ENCODE results near the gene EDA. TPM values are rescaled to one million over a fixed set of nuclear protein-coding genes. Genes with fewer than 3 reads are reported as not detected.

Gene EDA
- total RNA-seq (2014; rRNA removed; shearing (Covaris generic)) = 1.6 and 3.3 TPM in 2 replicates

DNA sequence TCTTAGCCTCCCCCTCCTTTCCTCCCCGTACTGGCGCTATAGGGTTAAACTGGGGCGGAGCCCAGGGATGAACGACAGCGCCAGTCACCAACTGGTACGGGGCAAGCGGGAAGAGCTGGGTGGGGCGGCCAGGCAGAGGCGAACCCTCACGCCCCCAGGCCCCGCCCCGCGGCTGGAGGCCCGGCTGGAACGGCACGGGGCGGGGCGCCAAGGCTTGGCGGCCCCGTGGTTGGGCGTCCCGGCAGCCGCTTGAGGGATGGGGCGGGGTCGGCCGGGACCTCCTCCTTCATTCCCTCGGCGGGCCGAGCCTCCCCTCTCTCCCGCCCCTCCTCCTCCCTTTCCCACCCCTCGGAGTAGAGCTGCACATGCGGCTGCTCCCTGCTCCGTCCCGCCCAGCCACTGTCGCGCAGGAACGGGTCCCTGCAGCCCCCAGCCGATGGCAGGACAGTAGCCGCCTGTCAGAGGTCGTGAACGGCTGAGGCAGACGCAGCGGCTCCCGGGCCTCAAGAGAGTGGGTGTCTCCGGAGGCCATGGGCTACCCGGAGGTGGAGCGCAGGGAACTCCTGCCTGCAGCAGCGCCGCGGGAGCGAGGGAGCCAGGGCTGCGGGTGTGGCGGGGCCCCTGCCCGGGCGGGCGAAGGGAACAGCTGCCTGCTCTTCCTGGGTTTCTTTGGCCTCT, at the start of gene EDA:
Gene EDA, plus strand, starts transcription at position 335 of the 678 bp plus-strand sequence.
- in situ Hi-C loops (cut with HindIII; ENCODE audit: low sequenced_read_pairs) = no loop called here
- peak; percentile 54 for DNase-seq (ENCODE audit: low spot score)

DNA sequence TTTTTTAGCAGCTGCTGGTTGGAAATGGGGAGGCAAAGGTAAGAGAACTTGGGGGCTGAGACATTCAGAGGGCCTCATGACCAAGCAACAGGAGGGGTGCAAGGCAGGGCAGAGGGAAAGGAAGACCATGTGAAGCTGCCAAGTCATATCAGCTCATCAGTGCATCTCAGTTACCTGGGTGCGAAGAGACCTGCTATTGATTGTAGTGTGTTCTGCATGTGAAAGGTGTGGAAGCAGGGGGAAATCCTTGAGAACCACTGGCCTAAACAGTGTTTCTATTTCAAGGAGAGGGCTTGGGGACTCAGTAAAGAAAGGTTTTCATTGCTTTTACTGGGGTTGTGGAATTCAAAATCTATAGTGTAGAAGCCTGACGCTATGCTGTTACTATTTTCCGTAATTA, 47.1 kb upstream of the EDA start:
- no peak for DNase-seq (ENCODE audit: low spot score)
- in situ Hi-C loops (cut with HindIII; ENCODE audit: low sequenced_read_pairs) = no loop called here

DNA sequence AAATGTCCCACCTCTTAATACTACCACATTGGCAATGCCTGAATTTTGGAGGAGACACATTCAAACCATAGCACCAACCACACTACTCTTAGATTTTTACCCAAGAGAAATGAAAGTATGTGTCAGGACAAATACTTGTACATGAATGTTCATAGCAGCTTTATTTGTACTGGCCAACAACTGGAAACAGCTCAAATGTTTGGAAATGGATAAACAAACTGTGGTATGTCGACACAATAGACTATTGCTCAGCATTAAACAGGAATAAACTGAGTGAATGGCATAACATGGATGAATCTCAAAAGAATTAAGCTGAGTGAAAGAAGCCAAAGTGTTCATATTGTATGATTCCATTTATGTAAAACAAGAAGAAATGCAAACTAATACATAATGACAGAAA, 18.5 kb upstream of the EDA start:
- in situ Hi-C loops (cut with HindIII; ENCODE audit: low sequenced_read_pairs) = no loop called here
- DNase-seq (ENCODE audit: low spot score) = no peak

DNA sequence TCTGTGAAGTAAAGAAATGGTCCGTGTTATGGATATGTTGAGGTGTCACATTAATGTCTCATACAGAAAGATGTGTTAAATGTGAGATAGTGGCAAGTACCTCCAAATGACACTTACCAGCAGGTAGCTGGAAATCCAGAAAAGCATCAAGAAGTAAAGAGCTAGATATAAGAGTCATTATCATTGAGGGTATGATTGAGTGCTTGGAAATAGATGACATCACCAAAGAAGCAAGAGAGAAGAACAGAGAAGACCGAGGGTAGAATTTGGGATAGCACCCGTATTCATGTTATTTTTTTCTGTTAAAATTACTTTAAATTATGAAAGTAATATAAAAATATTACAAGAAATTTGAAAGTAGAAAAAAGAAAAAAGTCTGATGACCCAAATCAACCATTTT, 15.7 kb upstream of the EDA start:
- no peak for DNase-seq (ENCODE audit: low spot score)
- in situ Hi-C loops (cut with HindIII; ENCODE audit: low sequenced_read_pairs) = no loop called here

DNA sequence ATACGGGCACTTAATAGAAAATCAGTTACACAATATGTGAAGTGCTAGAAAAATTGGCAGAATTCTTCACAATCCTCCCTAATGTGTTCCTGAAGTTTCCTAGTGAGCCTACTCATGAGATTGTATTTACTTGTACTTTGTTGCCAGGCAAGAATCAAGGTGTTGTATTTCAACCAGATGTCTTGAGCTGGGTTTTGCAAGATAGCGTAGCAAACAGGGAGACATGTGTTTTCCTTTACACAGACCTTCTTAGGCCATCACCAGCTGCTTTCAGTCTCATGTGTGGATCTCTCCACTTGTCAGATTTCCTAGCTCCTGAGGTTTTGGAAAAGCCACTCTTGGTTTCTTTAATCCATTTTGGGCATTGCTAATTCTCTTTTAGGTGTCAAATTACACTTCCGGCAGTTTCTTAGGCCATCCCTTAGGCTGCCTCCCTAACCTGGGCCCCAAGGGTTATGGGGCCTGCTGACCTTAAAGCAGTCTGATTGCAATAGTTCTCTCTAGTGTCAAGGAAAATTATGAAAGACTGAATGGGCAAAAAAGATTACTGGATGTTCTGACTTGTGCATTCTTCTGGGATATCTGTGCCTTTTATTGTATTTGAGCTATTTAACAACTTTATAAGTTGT, 12.2 kb upstream of the EDA start:
- DNase-seq (ENCODE audit: low spot score) = no peak

DNA sequence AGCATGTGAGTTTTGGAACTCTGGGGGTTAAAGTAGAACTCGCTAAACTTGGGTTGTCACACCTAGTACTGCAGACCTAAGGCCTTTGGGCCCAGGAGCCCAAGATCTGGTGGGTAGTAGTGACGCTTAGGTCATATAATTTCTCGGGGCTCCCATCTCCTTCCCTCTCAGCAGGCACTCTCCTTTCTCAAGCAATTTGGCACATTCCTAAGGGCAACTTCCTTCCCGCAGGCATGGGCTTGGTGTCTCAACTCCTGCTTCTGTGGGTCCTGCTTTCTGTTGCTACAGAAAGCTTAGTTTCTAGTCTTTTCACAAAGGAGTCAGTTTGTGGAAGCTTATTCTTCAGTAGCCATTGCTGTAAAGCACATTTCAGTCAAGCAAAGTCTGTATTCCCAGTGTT, 10.4 kb upstream of the EDA start:
- in situ Hi-C loops (cut with HindIII; ENCODE audit: low sequenced_read_pairs) = no loop called here
- no peak for DNase-seq (ENCODE audit: low spot score)

More for the DNA sequence above, 12.2 kb upstream of the EDA start:
- in situ Hi-C loops (cut with HindIII; ENCODE audit: low sequenced_read_pairs) = no loop called here

DNA sequence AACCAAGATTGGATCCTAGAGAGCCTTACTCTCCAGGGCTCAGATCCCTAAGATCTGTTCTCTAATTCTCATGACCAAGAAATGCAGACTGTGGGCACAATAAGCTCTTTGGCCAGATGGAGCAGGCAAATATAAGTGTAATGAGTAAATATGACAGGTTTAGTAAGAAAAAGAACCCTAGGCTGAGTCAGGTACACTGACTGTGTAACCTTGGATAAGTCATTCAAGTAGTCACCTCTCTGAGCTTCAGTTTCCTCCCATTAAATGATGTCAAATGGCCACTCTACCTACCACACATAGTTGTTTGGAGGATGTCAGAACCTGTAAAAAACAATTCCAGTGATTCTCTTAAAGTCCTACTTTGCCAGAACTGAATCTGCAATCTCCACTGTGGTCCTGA, 8.3 kb upstream of the EDA start:
- in situ Hi-C loops (cut with HindIII; ENCODE audit: low sequenced_read_pairs) = no loop called here
- no peak for DNase-seq (ENCODE audit: low spot score)

DNA sequence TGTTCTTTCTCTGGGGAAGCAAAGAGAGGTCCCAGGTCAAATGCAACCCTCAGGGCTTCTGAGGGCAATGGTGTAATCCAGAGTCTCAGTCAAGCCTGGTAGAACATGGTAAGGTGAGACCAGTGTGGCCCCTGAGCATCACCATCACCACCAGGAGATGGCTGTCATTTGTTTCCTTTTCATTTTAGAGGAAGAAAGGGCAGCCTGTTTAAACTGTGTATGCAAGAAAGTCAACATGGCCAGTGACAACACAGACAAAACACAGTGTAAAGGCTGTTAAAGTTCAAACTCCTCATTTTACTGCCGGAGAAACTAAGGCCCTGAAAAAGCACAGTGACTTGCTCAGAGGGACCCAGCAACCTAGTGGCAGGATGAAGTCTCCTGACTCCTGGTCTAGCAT, 2.0 kb upstream of the EDA start:
- no peak for DNase-seq (ENCODE audit: low spot score)
- in situ Hi-C loops (cut with HindIII; ENCODE audit: low sequenced_read_pairs) = no loop called here

DNA sequence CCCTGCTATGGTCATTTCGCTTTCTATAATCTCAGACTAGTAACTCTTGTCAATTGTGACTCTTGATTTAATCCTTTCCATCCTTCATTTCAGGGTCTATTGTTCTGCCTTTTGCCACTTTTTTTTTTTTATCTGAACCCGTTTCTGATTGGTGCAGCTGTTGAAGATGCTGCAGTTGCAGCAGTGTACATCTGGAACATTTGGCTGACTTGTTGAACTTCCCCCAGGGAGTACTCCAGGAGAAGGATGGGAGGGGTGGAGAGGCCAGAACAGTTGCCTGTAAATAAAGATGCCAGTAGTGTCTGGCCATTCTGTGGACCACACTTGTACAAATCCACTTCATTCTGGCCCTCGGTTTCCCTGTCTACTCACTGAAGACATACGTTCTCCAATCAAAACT, 1.0 kb upstream of the EDA start:
- in situ Hi-C loops (cut with HindIII; ENCODE audit: low sequenced_read_pairs) = no loop called here
- DNase-seq (ENCODE audit: low spot score) = no peak

DNA sequence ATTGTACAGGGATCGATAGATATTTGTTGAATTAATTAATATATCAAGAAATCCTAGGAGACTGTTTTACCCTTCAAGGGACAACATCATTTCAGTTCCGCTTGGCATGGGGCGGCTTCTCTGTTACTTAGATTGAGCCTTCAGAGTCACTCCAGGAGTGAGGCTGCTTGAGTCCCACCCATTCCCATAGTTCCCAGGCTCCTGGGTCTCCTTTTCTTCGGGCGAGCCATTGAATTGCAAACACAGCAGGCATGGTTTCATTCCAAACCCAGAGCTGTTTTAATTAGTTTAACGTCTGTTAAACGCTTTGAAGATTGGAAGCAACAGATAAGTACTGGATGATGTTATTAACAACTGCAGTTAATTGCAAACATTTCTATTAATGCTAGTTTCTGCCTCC, 571 bp upstream of the EDA start:
- DNase-seq (ENCODE audit: low spot score) = no peak
- in situ Hi-C loops (cut with HindIII; ENCODE audit: low sequenced_read_pairs) = no loop called here

DNA sequence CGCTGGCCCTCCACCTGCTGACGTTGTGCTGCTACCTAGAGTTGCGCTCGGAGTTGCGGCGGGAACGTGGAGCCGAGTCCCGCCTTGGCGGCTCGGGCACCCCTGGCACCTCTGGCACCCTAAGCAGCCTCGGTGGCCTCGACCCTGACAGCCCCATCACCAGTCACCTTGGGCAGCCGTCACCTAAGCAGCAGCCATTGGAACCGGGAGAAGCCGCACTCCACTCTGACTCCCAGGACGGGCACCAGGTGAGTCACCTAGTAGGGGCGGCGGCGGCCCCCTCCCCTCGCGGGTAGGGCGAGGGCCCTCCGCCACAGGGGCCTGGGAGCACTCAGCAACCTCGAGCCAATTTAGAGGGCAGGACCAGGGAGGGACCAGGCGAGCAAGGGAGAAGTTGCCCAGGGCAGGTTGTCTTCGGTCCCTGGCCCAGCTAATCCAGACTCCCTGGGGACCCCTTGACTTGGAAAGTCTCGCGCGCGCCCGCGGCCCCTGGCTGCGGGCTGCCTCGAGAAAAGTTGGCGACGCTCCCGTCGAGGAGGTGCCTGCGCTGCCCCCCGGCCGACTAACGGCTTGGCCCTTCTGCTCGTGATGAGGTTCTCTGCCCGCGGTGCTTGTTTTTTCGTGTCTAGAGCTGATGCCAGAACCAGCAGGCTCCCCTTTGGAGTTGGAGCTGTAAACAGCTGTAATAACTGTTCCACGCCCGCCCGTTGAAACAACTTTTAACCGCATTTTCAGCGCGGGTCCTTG, 717 bp downstream of the EDA start:
- no peak for DNase-seq (ENCODE audit: low spot score)
- in situ Hi-C loops (cut with HindIII; ENCODE audit: low sequenced_read_pairs) = no loop called here

DNA sequence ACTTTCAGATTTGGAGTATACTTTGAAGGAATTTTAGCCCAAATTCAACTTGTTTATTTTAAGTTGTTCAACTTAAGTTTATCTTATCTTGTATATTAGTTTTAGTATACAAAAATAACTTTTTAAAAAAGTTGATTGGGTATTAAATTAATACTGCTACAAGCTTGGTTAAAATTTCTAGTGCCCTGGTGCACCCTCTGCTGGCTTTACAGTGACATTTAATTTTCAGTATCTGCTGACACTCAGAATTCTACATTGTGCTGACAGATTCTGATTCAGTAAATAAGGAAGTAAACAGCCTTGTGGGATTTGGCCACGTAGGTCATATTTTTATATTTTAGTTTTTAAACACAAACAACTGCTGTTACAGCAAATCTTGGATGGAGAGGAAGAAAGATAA, 2.9 kb downstream of the EDA start:
- in situ Hi-C loops (cut with HindIII; ENCODE audit: low sequenced_read_pairs) = no loop called here
- DNase-seq (ENCODE audit: low spot score) = peak; percentile 41

DNA sequence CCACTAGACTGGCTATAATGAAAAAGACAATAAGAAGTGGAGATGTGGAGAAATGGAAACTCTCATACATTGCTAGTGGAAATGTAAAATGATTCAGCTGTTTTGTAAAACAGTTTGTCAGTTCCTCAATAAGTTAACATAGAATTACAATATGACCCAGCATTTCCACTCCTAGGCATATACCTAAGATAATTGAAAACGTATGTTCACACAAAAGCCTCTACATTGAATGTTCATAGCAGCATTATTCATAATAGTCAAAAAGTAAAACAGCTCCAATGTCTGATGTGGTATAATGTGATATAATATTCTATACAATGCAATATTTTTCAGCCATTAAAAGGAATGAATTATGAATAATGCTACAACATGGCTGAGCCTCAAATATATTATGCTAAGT, 10.2 kb downstream of the EDA start:
- in situ Hi-C loops (cut with HindIII; ENCODE audit: low sequenced_read_pairs) = no loop called here
- no peak for DNase-seq (ENCODE audit: low spot score)

DNA sequence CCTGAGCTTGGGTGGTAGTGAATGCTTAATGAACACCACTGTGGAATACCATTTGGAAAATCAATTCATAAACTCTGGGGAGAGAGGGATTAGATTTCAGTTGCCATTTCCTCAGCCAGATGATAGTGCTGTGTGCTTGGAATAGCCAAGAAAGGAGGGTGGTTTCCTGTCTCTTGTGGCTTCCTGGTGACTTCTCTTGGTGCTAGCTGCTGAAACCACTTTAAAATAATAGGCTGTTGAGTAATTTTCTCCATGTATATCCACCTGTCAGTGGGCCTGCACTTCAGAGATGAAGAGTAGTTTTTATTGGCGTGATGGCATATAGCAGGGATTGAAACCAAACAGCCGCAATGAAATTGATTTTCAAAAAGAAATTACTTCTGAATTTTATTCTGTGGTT, 11.8 kb downstream of the EDA start:
- no peak for DNase-seq (ENCODE audit: low spot score)
- in situ Hi-C loops (cut with HindIII; ENCODE audit: low sequenced_read_pairs) = no loop called here

DNA sequence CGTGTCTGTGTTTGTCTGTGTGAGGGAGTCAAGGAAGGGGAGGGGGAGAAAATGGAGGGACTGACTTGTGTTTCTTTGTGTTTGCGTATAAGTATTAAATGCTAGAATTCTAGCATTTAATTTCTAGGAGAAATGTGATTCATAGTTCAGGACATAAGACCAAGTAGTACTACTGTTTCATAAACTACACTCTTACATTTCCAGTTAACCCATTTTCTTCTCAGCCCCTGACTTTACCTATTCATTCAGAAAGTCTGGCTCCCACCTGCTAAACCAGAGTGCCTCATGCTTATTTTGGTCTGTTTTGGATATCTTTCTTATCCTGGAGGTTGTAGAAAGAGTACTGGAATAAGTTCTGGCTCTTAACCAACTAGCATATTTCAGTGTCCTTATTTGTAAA, 14.2 kb downstream of the EDA start:
- in situ Hi-C loops (cut with HindIII; ENCODE audit: low sequenced_read_pairs) = no loop called here
- no peak for DNase-seq (ENCODE audit: low spot score)

DNA sequence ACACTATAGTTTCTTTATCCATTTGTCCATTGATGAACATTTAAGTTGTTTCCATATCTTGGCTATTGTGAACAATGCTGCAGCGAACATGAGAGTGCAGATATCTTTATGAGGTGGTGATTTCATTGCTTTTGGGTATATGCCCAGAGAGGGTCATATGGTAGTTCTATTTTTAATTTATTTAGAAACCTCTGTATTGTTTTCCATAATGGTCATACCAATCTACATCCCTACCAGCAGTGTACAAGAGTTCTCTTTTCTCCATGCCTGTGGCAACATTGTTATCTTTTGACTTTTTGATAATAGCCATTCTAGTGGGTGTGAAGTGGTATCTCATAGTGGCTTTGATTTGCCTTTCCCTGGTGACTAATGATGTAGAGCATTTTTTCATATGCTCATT, 48.8 kb downstream of the EDA start:
- DNase-seq (ENCODE audit: low spot score) = no peak
- in situ Hi-C loops (cut with HindIII; ENCODE audit: low sequenced_read_pairs) = no loop called here

DNA sequence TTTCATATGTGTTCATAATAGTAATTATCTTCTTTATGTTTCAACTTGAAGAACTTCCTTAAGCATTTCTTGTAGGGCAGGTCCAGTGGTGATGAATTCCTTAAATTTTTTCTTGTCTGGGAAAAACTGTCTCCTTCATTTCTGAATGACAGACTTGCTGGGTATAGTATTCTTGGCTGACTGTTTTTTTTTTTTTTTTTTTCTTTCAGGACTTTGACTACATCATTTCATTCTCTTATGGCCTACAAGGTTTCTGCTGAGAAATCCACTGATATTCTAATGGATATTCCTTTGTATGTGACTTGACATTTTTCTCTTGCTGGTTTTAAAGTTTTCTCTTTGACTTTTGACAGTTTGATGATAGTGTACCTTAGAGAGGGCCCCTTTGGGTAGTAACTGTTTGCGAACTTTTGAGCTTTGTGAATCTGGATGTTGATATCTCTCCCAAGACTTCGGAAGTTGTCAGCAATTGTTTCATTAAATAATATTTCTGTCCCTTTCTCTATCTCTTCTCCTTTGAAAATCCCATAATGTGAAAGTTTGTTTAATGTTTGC, 54.2 kb downstream of the EDA start:
- in situ Hi-C loops (cut with HindIII; ENCODE audit: low sequenced_read_pairs) = no loop called here
- DNase-seq (ENCODE audit: low spot score) = no peak

DNA sequence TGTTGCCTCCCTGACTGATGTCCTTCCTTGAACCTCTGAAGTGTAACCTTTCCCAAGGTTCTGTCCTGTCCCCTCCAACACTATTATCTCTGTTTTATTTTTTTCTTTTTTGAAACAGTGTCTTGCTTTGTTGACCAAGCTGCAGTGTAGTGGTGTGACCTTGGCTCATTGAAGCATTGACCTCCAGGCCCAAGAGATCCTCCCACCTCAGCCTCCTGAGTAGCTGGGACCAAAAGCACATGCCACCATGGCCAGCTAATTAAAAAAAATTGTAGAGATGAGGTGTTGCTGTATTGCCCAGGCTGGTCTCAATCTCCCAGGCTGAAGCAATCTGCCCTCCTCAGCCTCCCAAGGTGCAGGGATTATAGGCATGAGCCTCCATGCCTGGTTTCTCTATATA, 59.0 kb downstream of the EDA start:
- in situ Hi-C loops (cut with HindIII; ENCODE audit: low sequenced_read_pairs) = no loop called here
- DNase-seq (ENCODE audit: low spot score) = no peak

DNA sequence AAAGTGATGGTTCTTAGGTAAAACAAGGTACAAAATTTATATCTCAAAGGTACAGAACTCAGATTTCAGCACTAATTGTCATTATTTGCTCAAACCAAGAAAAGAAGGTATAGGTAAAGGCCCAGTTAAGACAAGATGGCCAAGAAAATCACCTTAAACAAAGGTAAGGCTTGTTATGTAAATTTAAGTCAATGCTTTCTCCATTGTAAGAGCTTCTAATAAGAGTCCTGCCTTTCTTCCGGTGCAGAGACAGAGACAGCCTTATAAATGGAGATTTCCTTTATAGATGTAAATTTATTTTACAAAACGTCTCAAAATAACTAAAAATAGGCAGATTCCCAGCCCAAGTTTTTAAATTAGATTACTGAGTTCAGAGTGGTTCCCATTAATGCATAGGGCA, 89.9 kb downstream of the EDA start:
- in situ Hi-C loops (cut with HindIII; ENCODE audit: low sequenced_read_pairs) = no loop called here
- DNase-seq (ENCODE audit: low spot score) = no peak

DNA sequence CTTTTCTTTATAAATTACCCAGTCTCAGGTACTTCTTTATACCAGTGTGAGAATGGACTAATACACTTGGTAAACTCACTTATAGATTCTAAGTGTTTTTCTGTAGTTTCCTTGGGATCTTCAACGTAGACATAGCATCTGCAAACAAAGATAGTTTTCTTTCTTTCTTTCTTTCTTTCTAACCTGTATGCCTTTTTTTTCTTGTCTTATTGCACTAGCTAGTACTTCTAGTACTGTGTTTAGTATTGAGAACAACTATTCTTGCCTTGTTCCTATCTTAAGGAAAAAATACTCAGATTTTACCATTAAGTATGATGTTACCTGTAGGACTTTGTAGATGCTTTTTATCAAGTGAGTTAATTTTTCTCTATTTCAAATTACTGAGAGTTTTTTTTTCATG, 102.2 kb downstream of the EDA start:
- in situ Hi-C loops (cut with HindIII; ENCODE audit: low sequenced_read_pairs) = no loop called here
- no peak for DNase-seq (ENCODE audit: low spot score)

Measured in G401 (cell line).